ENCODE results near the gene IL17RA. TPM values are rescaled to one million over a fixed set of nuclear protein-coding genes. Genes with fewer than 3 reads are reported as not detected.

The IL17RA gene
- total and polyA plus RNA-seq, 2 donors from 2014 or later, result 4.2 to 26.8 TPM

GRCh38 chr22:17043521-17043920 is 41.3 kb upstream of the IL17RA start:
- DNase-seq (no peak), FAIRE-seq (no peak)
- intact Hi-C loops (cut with DNase I), result no loop called here
- no peak overlapping the region for H3K4me3 ChIP-seq (ENCODE audit: low read length in 3 of 3)
- no peaks in the 10 kb centered on the region for H3K4me1 ChIP-seq (ENCODE audit: control insufficient read depth in 2 of 3, insufficient read depth in 2 of 3, low read depth in 1 of 3, low read length in 3 of 3)
- H3K36me3 ChIP-seq (ENCODE audit: control insufficient read depth in 2 of 3, insufficient read depth in 3 of 3, low read length in 3 of 3), result no peaks in the 10 kb centered on the region
- H3K9me3 ChIP-seq (ENCODE audit: control insufficient read depth in 2 of 3, insufficient read depth in 1 of 3, low read length in 3 of 3), result no peaks in the 10 kb centered on the region
- H3K27me3 ChIP-seq (ENCODE audit: control insufficient read depth, insufficient read depth, low read length), result no peaks in the 10 kb centered on the region
- H3K27ac ChIP-seq (ENCODE audit: low read depth in 2 of 2, low read length in 2 of 2), result no peak overlapping the region
- TF ChIP-seq CTCF (IDR thresholded peaks at IDR 0.05; ENCODE audit: borderline replicate concordance, extremely low read depth, insufficient read depth), result no peak
- no peak overlapping the region for H3K9ac ChIP-seq (ENCODE audit: low read length in 3 of 3)

- H3K27ac ChIP-seq (ENCODE audit: low read depth in 2 of 2, low read length in 2 of 2), result no peak overlapping the region
- intact Hi-C loops (cut with DNase I), result no loop called here
- H3K4me1 ChIP-seq (ENCODE audit: control insufficient read depth in 2 of 3, insufficient read depth in 2 of 3, low read depth in 1 of 3, low read length in 3 of 3), result no peaks in the 10 kb centered on the region
- H3K4me3 ChIP-seq (ENCODE audit: low read length in 3 of 3), result no peak overlapping the region
- H3K27me3 ChIP-seq (ENCODE audit: control insufficient read depth, insufficient read depth, low read length), result no peaks in the 10 kb centered on the region
- DNase-seq (no peak), FAIRE-seq (no peak)
- TF ChIP-seq CTCF (IDR thresholded peaks at IDR 0.05; ENCODE audit: borderline replicate concordance, extremely low read depth, insufficient read depth), result no peak
- H3K9me3 ChIP-seq (ENCODE audit: control insufficient read depth in 2 of 3, insufficient read depth in 1 of 3, low read length in 3 of 3), result no peaks in the 10 kb centered on the region
- H3K9ac ChIP-seq (ENCODE audit: low read length in 3 of 3), result no peak overlapping the region
- H3K36me3 ChIP-seq (ENCODE audit: control insufficient read depth in 2 of 3, insufficient read depth in 3 of 3, low read length in 3 of 3), result no peaks in the 10 kb centered on the region
Observed at GRCh38 chr22:17046566-17047348, 38.0 kb upstream of the IL17RA start.

GRCh38 chr22:17047656-17048055 is 37.1 kb upstream of the IL17RA start:
- FAIRE-seq (no peak), DNase-seq (no peak)
- Histone ChIP-seq H3K4me3 (ENCODE audit: low read length in 3 of 3) (no peak overlapping the region), H3K9me3 (ENCODE audit: control insufficient read depth in 2 of 3, insufficient read depth in 1 of 3, low read length in 3 of 3) (no peaks in the 10 kb centered on the region), H3K27ac (ENCODE audit: low read depth in 2 of 2, low read length in 2 of 2) (no peak overlapping the region), H3K4me1 (ENCODE audit: control insufficient read depth in 2 of 3, insufficient read depth in 2 of 3, low read depth in 1 of 3, low read length in 3 of 3) (no peaks in the 10 kb centered on the region), H3K27me3 (ENCODE audit: control insufficient read depth, insufficient read depth, low read length) (no peaks in the 10 kb centered on the region), H3K9ac (ENCODE audit: low read length in 3 of 3) (no peak overlapping the region), H3K36me3 (ENCODE audit: control insufficient read depth in 2 of 3, insufficient read depth in 3 of 3, low read length in 3 of 3) (no peaks in the 10 kb centered on the region)
- TF ChIP-seq CTCF (IDR thresholded peaks at IDR 0.05; ENCODE audit: borderline replicate concordance, extremely low read depth, insufficient read depth), result no peak
- intact Hi-C loops (cut with DNase I), result no loop called here

Data from kidney (tissue), 14 donors.